Pons (tissue), 1 donor: ENCODE results near the gene KLF7.

ENCODE experiments used
- DNase-seq: peaks from one replicate; pipeline ENCODE4 v3.0.0-alpha.2; 2016; ENCODE audit warnings: low spot score

Gene KLF7

GRCh38 chr2:207148020-207148419 is 17.7 kb downstream of the KLF7 start:
- DNase-seq: no peak

GRCh38 chr2:207144173-207144785 is 21.5 kb downstream of the KLF7 start:
- no peak for DNase-seq

- DNase-seq: peak; percentile 71
Observed at GRCh38 chr2:207143215-207144172, 22.3 kb downstream of the KLF7 start.

GRCh38 chr2:207142461-207142860 is 23.3 kb downstream of the KLF7 start:
- peak; percentile 85 for DNase-seq

- no peak for DNase-seq
Observed at GRCh38 chr2:207141386-207141785, 24.4 kb downstream of the KLF7 start.

- no peak for DNase-seq
Observed at GRCh38 chr2:207140265-207140664, 25.5 kb downstream of the KLF7 start.

GRCh38 chr2:207139552-207139951 is 26.2 kb downstream of the KLF7 start:
- DNase-seq: no peak

GRCh38 chr2:207138627-207139297 is 27.0 kb downstream of the KLF7 start:
- no peak for DNase-seq

- no peak for DNase-seq
Observed at GRCh38 chr2:207137596-207138337, 28.0 kb downstream of the KLF7 start.

- no peak for DNase-seq
Observed at GRCh38 chr2:207136874-207137273, 28.9 kb downstream of the KLF7 start.

GRCh38 chr2:207135801-207136457 is 29.8 kb downstream of the KLF7 start:
- DNase-seq: no peak

- DNase-seq: no peak
Observed at GRCh38 chr2:207135340-207135739, 30.4 kb downstream of the KLF7 start.

GRCh38 chr2:207133820-207134519 is 31.8 kb downstream of the KLF7 start:
- DNase-seq: no peak

GRCh38 chr2:207133458-207133819 is 32.3 kb downstream of the KLF7 start:
- no peak for DNase-seq

- DNase-seq: no peak
Observed at GRCh38 chr2:207132019-207132418, 33.7 kb downstream of the KLF7 start.

GRCh38 chr2:207131594-207131993 is 34.2 kb downstream of the KLF7 start:
- no peak for DNase-seq

GRCh38 chr2:207130958-207131521 is 34.7 kb downstream of the KLF7 start:
- no peak for DNase-seq

GRCh38 chr2:207129821-207130220 is 35.9 kb downstream of the KLF7 start:
- DNase-seq: no peak

GRCh38 chr2:207128867-207129266 is 36.9 kb downstream of the KLF7 start:
- no peak for DNase-seq

GRCh38 chr2:207126724-207127308 is 38.9 kb downstream of the KLF7 start:
- DNase-seq: no peak
